ENCODE measurements around the gene DNAJC22.
"Not testable (repeated sequence)": the region's sequence is repeated elsewhere in the genome, so short reads cannot be mapped to it uniquely, and the experiment has no call there.

DNAJC22 gene

DNA sequence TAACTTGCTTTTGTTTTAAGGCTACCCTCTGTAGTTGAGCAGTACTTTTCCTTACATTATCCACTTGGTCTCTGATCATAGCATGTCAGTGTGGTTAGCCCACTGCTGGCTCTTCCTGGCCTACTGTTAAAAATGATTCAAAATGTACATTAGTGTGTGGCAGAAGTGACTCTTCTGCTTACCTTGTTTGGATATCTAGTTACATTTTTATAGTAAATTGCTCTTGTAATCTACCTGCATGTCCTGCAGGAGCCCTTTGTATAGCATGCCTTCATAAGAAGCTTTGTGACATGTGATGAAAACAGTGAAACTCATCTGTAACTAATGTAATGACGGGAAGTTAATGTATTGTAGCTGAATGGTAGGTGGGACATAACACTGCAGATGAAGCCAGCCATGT lies 28.7 kb downstream of the DNAJC22 start:
- DNase-seq, result no peak

DNA sequence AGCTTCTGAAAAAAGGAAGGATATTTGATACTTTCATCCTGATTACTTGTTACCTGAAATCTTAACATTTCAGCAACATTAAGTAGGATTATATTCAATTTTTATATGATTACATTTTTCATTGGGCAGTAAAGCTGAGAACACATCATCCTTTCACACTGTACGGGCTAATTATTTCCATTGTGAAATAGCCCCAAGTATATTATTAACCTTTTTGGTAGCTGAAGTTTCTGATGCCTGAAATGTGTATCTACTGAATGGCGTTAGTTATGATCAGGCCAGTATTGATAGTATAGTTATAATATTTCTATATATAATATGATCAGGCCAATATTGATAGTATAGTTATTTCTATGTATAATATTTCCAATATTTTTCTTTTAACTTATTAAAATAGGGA lies 30.7 kb downstream of the DNAJC22 start:
- DNase-seq, result no peak

- DNase-seq, result not testable (repeated sequence)
Observed at GRCh38 chr12:49380184-49380583, 33.5 kb downstream of the DNAJC22 start.

DNA sequence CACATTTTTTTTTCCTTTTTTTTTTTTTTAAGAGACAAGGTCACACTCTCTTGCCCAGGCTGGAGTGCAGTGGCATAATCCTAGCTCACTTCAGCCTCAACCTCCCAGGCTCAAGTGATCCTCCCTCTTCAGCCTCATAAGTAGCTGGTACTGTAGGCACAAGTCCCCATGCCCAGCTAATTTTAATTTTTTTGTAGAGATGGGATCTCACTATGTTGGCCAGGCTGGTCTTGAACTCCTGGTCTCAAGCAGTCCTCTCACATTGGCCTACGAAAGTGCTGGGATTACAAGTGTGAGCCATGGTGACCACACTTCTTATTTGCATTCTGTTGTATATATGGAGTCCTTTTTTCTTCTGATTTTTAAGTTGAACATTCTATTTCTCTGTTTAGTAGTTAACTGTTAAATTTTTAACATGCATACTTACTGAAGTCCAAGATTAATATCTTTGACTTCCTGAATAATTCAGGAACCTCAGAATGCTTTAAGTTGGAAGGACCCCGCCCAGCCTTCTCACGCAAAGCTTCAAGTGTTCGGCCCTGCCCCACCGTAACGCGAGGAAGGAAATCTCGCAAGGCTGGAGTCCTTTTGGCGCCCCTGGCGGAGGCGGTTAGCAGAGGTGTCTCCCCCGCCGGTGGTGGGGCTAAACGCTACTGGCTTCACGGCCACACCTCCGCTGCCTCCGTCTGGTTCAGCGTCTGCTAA lies 42.1 kb downstream of the DNAJC22 start:
- no peak for DNase-seq

GRCh38 chr12:49389387-49389703 lies 42.7 kb downstream of the DNAJC22 start:
- no peak for DNase-seq

GRCh38 chr12:49397000-49397399 lies 50.3 kb downstream of the DNAJC22 start:
- no peak for DNase-seq

DNA sequence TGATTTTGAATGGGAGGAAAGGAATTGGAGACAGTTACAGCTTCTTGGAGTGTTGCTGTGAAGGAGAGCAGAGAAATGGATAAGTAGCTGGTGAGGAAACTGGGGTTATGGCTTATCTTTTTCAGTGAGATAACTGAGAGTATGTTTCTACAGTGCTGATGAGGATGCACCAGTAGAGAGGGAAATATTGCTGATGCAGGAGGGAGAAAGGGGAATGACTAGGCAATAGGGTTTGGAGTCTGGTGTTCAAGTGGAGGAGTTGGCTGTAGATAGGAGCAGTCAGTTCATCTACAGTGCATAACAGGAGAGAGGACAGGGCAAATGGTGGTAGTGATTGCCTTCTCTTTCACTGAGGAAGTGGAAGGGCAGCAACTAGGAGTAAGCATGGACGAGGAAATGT lies 53.6 kb downstream of the DNAJC22 start:
- no peak for DNase-seq
